ENCODE data around the gene C11orf97.
"Not testable (repeated sequence)": the region's sequence is repeated elsewhere in the genome, so short reads cannot be mapped to it uniquely, and the experiment has no call there.

Gene C11orf97

DNA sequence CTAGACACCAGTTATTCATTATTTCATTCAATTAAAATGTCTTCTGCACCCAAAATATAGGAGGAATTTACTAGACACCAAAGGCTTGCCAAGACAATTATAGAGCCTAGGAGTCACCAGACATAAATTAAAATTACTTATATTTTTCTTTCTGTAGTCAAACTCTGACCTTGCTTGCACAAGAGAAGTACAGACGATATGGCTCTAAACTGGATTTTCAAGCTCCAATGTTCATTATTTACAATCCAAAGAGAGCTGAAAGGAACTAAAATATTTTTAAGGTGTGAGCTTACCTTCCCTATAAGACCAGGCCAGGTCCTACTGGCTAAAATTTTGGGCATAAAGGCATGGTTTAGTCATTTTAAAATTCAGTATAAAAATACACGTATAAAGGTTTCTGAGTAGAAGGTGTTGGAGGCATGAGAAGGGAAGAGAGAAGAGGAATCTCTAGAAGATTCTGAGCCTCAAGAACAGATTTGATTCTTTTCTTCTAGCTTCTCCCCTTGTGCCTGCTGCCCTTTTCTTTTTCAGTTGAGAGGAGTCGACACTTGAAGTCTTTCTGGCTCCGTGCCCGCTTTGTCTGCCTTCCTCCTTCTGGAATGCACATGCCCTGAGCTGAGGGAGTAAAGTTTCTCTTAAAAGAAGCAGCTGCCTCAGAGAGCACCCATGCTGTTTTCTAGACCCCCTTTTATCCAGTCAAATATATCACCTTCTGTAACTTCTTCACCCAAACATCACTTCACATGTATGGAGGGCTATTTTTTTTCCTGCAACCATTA lies 13.5 kb downstream of the C11orf97 start:
- no peak for DNase-seq

DNA sequence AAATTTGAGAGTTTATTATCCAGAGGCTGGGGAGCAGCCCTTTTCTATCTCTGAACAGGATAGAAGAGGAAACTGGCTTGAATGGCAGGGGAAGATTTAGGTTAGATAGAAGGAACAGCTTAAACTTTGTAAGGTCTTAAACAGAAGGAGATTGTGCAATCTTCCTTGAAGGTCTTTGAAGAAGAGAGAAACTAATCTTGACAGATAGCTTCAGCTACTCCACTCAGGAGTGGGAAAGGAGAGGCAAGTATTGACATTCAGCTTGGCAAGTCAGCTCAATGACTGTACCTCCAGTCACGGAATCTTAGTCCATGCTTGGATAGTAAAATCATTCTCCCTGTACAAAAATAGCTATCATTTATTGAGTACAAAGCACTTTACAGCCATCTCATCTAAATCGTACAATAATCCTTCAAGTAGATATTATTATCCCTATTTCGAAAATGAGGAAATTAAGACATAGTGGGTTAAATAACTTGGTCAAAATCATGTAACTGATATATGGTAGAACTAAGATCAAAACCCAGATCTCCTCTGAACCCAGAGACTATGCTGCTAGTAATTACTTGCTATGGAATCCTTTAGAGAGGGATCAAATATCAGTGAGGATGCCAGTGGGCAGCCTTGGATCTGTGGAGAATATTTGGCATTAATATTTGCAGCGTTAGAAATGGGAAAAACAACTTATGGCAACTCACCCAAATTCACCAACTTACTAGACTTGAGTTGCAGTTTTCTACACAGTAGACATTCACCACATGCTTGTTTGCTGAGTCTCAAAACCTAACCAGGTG lies 14.6 kb downstream of the C11orf97 start:
- DNase-seq: no peak

DNA sequence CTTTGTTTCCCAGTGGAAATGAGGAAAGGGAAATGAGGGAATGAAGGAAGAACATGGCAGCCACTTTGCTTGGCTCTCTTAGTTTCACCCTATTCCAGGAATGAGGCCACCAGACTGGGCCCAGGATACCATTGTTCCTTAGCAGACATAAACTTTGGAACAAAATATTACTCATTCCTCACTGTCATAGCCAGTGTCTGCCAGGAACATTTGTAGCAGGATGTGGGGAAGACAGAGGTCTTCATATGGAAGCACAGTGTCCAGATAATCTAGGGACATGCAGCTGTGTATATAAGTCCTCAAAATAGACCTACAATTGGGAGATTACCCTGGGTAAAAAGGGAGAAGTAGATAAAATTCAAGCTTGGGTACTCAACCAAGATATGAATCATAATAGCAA lies 16.3 kb downstream of the C11orf97 start:
- no peak for DNase-seq

DNA sequence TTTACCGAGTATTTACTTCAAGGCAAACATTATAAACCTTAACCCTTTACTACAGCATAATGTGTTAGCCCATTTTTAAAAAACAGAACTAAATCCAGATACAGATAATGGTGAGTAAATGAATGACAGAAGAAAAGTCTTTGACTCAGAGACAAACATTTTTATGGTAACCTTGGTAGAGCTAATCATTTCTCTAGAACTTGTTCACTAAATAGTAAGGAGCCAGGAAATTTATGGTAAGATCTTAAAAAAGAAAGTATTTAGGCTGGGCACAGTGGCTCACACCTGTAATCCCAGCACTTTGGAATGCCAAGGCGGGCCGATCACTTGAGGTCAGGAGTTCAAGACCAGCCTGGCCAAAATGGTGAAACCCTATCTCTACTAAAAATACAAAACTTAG lies 19.9 kb downstream of the C11orf97 start:
- DNase-seq: no peak

DNA sequence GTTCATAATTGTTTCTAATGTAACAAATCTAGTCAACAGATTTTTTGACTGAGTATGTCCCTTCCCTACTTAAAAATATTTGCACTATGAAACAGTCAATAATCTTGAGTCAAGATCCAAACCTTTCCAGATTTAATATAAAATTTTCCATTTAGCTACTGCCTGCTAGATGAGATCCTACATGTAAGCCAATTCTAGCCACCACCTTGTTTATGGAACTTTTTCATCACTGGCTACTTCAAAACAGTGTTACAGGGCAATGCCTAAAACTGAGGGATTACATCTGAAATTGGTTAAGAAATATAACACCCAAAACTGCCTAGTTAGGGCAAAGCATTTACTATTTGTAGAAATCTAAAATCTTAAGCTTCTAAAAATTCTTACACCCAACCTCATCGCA lies 20.9 kb downstream of the C11orf97 start:
- DNase-seq: no peak

DNA sequence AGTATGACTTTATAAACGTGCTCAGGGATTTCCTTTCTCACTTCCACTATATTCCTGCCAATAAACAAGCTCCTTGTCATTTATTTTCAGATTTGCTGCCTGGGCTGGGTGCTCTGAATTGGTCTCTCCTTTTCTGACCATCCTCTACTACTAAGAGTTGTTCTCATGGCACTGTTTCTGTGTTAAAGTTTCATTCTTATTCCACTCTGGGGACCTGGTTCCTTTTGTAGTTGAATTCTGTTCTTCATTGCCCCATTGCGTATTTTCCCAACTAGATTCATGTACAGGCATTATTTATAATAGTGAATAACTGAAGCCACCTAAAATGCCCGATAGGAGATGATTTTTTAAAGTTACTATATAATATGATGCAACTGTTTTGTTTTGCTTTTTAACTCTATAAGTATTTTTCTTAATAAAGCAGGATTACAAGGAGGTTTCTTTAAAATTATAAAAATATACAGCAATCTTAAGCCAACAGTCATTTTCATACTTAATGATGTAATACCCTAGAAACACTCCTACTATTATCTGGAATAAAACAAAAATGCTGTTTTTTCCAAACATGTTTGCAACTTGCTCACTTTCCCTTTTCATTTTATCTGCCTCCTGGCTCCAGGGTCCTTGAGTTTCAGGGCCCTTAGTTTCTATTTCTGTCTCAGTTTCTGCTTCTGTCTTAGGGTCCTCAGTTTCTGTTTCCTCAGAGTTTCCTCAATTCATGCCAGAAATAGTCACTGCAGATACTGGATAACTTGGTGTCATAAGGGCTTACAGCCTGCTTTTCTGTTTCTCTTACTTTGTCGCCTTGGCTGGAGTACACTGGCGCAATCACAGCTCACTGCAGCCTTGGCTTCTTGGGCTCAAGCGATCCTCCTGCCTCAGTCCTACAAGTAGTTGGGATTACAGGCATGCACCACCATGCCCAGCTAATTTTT lies 21.7 kb downstream of the C11orf97 start:
- no peak for DNase-seq

DNA sequence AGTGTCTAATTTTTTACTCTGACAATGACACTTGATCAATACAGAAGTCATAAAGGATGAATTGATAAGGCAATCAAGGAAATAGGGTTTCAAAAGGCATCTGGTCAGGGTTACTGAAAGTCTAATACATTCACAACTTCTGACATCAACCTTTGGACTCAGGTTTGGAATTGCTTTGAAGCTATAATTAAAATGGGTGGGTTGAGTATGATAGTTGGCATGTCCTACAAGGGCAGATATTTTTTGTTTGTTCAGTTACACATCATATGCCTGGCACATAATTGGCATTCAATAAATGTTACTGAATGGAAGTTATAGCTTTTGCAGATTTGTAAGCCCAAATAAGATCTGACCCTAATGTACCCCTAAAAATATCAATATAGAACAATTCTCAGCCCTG lies 24.1 kb downstream of the C11orf97 start:
- no peak for DNase-seq

DNA sequence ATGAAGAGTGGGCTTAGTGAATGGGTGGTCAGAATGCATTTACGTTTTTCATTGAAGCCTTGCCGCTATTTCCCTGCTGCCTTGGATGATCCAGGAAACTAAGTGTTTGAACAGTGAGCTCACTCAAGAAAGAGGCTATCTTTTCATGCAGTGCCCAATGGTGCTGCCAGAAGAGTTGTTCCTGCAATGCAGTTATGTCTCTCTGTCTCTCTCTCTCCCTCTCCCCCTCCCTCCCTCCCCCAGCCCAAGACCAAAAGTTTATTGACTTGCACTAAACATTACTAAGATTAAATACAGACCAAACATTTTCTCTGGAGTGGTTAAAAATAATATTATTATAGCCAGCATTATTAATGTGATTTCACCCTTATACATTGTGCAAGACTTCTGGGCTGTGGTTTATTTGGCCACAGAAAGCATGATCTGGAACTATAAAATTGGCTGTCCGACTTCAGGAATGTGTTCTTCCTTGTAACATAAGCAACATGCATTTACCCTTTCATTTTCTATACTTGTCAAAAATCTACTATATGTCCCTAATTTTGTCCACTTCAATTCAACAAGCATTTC lies 24.9 kb downstream of the C11orf97 start:
- no peak for DNase-seq

DNA sequence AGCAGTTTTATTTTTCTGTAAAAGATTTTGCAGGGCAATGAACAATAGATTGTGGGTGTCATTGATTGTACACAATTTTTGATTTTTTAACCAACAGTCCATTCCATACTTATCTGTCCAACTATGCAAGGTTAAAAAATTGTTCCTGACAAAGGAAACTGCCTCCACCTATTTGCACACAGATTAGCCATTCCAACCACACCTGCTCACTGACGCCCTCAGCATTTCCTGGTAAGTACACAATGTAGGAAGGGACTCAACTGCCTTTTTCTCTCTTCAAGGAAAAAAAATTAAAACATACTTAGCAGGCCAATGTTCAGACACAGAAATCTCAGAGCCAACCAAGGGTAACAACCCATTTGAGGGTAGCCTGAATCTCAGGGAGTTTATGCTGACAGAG lies 27.2 kb downstream of the C11orf97 start:
- no peak for DNase-seq

DNA sequence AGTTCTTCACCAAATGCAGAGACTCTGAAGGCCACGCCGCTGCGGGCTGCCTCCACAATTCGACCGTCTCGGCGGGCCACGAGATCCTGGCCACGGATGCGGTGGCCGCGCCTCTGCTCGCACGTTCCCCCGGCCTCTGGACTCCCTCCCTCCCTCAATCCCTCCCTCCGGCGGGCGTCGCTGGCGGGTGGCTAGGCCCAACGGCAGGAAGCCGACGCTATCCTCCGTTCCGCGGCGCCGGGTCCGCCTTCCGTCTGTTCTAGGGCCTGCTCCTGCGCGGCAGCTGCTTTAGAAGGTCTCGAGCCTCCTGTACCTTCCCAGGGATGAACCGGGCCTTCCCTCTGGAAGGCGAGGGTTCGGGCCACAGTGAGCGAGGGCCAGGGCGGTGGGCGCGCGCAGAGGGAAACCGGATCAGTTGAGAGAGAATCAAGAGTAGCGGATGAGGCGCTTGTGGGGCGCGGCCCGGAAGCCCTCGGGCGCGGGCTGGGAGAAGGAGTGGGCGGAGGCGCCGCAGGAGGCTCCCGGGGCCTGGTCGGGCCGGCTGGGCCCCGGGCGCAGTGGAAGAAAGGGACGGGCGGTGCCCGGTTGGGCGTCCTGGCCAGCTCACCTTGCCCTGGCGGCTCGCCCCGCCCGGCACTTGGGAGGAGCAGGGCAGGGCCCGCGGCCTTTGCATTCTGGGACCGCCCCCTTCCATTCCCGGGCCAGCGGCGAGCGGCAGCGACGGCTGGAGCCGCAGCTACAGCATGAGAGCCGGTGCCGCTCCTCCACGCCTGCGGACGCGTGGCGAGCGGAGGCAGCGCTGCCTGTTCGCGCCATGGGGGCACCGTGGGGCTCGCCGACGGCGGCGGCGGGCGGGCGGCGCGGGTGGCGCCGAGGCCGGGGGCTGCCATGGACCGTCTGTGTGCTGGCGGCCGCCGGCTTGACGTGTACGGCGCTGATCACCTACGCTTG lies 31.7 kb downstream of the C11orf97 start, which contains the start of gene FUT4:
Gene FUT4, plus strand, starts transcription at position 227 of the 951 bp plus-strand sequence. Its CDS starts 213 bp downstream, at position 440.
- DNase-seq: peak; percentile 46 to 83 (median 53)

DNA sequence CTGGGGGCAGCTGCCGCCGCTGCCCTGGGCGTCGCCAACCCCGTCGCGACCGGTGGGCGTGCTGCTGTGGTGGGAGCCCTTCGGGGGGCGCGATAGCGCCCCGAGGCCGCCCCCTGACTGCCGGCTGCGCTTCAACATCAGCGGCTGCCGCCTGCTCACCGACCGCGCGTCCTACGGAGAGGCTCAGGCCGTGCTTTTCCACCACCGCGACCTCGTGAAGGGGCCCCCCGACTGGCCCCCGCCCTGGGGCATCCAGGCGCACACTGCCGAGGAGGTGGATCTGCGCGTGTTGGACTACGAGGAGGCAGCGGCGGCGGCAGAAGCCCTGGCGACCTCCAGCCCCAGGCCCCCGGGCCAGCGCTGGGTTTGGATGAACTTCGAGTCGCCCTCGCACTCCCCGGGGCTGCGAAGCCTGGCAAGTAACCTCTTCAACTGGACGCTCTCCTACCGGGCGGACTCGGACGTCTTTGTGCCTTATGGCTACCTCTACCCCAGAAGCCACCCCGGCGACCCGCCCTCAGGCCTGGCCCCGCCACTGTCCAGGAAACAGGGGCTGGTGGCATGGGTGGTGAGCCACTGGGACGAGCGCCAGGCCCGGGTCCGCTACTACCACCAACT lies 32.5 kb downstream of the C11orf97 start:
- peak in 1 of 5 donors; percentile 6 for DNase-seq

DNA sequence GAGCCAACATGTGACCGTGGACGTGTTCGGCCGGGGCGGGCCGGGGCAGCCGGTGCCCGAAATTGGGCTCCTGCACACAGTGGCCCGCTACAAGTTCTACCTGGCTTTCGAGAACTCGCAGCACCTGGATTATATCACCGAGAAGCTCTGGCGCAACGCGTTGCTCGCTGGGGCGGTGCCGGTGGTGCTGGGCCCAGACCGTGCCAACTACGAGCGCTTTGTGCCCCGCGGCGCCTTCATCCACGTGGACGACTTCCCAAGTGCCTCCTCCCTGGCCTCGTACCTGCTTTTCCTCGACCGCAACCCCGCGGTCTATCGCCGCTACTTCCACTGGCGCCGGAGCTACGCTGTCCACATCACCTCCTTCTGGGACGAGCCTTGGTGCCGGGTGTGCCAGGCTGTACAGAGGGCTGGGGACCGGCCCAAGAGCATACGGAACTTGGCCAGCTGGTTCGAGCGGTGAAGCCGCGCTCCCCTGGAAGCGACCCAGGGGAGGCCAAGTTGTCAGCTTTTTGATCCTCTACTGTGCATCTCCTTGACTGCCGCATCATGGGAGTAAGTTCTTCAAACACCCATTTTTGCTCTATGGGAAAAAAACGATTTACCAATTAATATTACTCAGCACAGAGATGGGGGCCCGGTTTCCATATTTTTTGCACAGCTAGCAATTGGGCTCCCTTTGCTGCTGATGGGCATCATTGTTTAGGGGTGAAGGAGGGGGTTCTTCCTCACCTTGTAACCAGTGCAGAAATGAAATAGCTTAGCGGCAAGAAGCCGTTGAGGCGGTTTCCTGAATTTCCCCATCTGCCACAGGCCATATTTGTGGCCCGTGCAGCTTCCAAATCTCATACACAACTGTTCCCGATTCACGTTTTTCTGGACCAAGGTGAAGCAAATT lies 33.3 kb downstream of the C11orf97 start:
- DNase-seq: no peak

DNA sequence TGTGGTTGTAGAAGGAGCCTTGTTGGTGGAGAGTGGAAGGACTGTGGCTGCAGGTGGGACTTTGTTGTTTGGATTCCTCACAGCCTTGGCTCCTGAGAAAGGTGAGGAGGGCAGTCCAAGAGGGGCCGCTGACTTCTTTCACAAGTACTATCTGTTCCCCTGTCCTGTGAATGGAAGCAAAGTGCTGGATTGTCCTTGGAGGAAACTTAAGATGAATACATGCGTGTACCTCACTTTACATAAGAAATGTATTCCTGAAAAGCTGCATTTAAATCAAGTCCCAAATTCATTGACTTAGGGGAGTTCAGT lies 33.9 kb downstream of the C11orf97 start:
- no peak for DNase-seq

DNA sequence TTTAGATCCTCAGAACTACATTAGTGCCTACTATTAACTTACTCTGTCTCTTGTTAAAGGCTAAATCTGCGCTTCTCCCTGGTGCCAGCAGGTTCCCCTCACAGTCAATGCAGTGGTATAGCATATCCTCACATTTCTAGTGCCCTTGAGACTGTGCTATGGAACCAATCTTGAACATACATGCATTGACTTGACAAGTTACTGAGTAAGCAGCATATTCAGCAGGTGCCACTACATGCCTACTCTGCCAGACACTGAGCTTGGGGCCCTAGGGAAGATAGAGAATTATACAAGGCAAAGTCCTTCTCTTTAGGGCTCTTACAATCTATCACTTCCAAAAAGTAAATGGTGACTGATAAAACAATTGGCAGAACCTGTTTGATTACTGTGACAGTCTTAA lies 34.6 kb downstream of the C11orf97 start:
- DNase-seq: peak in 1 of 5 donors; percentile 4

DNA sequence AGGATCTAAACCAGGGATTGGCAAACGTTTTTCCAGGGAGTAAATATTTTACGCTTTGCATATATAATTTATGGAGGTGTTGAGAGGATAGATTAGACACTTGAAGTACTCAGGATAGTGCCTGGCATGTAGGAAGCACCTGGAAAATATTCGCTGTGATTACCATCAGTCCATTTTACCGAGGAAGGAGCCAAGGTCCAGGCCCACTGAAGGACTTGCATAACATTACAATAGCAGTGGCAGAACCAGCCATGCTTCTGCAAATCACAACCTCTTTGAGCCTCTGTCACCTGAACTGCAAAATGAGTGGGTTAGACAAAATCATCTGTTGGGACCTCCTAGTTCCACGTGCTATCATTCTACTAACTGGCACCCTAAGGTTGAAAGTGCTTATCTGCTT lies 36.9 kb downstream of the C11orf97 start:
- DNase-seq: no peak

DNA sequence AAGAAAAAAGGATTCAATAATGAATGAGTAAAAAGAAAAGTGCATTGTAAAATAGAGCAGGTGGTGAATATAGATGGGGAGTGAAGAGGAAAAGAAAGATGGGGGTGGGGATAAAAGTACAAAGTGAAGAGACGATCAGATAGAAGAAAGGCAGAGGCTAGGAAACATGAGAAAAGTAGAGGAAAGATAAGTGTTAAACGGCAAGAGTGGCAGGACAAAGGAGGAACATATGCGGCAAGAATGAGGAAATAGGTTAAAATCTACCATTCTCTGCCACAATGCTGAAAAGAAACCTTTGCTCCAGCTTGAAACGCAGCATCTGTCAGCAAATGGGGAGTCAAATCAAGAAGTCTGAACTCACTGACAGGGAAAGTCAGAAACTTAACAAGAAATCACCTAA lies 38.3 kb downstream of the C11orf97 start:
- DNase-seq: no peak

DNA sequence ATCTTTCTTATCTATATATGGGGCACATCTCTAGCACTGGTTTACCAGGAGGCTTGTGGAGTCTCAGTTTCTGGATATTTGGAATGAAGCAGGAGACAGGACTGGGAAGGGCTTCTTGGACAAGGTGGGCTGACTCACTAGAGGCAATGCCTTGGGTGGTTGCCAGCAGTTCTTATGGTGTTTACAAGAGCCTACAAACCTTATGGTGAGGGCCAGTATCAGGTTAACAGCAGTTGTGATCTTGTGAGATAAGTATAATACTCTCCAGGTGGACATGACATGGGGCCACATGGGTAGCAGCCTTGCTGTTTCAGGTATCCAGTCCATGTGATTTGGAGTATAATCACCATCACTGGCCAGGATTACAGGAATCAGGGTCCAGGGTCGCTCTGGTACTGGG lies 41.7 kb downstream of the C11orf97 start:
- no peak for DNase-seq

DNA sequence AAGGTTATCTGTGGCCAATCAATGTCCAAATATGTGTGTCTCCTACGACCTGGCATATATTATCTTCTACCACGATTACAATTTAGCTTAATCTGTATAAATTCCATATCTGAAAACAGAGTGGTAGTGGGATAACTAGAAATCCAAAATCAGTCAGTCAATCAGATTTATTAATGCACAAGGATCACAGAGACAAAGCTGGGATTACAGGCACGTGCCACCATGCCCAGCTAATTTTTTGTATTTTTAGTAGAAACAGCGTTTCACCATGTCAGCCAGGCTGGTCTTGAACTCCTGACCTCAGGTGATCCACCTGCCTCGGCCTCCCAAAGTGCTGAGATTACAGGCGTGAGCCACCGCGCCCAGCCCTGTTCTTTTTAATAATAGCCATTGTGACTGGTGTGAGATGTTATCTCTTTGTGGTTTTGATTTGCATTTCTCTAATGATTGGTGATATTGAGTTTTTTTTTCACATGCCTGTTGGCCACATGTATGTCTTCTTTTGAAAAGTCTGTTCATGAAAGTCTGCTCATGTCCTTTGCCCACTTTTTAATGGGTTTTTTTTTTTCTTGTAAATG lies 43.6 kb downstream of the C11orf97 start:
- DNase-seq: not testable (repeated sequence)

DNA sequence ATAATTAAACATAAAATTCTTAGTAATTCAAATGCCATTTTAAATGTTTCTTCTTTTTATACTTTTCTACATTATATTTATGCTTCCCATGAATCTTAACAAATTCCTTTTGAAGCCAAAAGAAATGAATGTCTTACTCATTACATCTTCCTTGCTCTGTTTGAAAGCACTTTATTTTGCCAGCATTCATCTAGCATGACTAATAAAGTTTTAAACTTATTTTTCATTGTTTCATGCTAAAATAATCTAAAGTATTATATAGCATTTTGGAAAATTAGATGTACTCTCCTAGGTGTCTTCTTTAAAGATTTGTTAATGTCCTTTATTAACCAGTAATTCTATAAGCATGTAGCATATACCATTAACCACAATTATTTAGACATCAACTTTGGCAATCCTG lies 45.2 kb downstream of the C11orf97 start:
- DNase-seq: no peak

DNA sequence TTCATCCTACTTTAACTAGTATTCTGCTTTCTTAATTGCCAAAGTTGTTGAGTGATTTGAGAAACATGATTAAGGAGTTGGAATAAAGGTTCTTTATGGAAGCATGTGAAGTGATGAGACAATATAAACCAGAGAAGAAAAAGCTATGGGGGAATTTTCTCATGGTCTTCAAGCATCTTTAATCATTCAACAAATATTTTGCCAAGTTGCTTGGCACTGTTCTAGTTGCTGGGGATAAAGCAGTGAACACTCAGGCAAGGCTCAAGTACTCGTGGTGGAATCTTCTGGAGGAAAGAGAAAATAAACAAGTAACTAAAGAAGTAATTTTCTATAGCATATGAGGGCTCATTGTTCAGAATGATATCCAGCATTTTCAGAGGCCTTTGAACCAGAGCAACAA lies 45.7 kb downstream of the C11orf97 start:
- DNase-seq: no peak

Data from T-helper 1 cell (primary cell).